ENCODE measurements around the gene DPP6.

GRCh38 chr7:154200241-154200640 lies 148.0 kb downstream of the DPP6 start:
- TF ChIP-seq, protein P1, sequence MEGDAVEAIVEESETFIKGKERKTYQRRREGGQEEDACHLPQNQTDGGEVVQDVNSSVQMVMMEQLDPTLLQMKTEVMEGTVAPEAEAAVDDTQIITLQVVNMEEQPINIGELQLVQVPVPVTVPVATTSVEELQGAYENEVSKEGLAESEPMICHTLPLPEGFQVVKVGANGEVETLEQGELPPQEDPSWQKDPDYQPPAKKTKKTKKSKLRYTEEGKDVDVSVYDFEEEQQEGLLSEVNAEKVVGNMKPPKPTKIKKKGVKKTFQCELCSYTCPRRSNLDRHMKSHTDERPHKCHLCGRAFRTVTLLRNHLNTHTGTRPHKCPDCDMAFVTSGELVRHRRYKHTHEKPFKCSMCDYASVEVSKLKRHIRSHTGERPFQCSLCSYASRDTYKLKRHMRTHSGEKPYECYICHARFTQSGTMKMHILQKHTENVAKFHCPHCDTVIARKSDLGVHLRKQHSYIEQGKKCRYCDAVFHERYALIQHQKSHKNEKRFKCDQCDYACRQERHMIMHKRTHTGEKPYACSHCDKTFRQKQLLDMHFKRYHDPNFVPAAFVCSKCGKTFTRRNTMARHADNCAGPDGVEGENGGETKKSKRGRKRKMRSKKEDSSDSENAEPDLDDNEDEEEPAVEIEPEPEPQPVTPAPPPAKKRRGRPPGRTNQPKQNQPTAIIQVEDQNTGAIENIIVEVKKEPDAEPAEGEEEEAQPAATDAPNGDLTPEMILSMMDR (IDR thresholded peaks at IDR 0.05), result no peak
- no peak for TF ChIP-seq EZH2phosphoT487 (IDR thresholded peaks at IDR 0.05)

Measured in neural progenitor cell (in vitro differentiated cells).